Fibroblast of lung (primary cell): Measurements from ENCODE around the gene SLC1A7. TPM values are rescaled to one million over a fixed set of nuclear protein-coding genes. Genes with fewer than 3 reads are reported as not detected.

ENCODE experiments used
- DNase-seq, 2 donors: peaks; one replicate each; pipeline versions ENCODE4 v3.0.0 to v3.0.0-alpha.2; 2010; ENCODE audit warnings: low read depth in 2 of 2
- H2AFZ ChIP-seq: 2 replicates; pipeline ENCODE4 v1.5.1; 2012; ENCODE audit warnings: low read length, control low read depth, inconsistent platforms
- H3K27ac ChIP-seq: 2 replicates; pipeline ENCODE4 v1.5.1; 2011; ENCODE audit warnings: low read length, control low read depth; ENCODE audit not compliant: insufficient read depth
- H3K27me3 ChIP-seq: 2 replicates; pipeline ENCODE4 v1.5.1; 2011; ENCODE audit warnings: mild to moderate bottlenecking, low read length; ENCODE audit not compliant: control insufficient read depth, insufficient read depth
- H3K36me3 ChIP-seq: 2 replicates; pipeline ENCODE4 v1.5.1; 2011; ENCODE audit warnings: low read length; ENCODE audit not compliant: control insufficient read depth, insufficient read depth
- H3K4me1 ChIP-seq: 2 replicates; pipeline ENCODE4 v1.5.1; 2011; ENCODE audit warnings: low read length; ENCODE audit not compliant: control insufficient read depth, insufficient read depth; ENCODE audit errors: extremely low read depth
- H3K4me2 ChIP-seq: 2 replicates; pipeline ENCODE4 v1.5.1; 2011; ENCODE audit warnings: low read length, control low read depth; ENCODE audit not compliant: insufficient read depth; ENCODE audit errors: extremely low read depth
- H3K4me3 ChIP-seq, 4 experiments: fragments of 200-600 bp in 1 of 4; sonication (generic) in 1 of 4; replicated peaks in 1 of 4; 2 replicates each; pipeline ENCODE4 v1.5.1; 2011 to 2016; ENCODE audit warnings: low read length in 4 of 4, low read depth in 3 of 4, mild to moderate bottlenecking in 3 of 4, control low read depth in 2 of 4, inconsistent platforms in 1 of 4, mixed read lengths in 1 of 4; ENCODE audit not compliant: insufficient read depth in 1 of 4; ENCODE audit errors: control extremely low read depth in 1 of 4
- H3K79me2 ChIP-seq: 2 replicates; pipeline ENCODE4 v1.5.1; 2012; ENCODE audit warnings: mild to moderate bottlenecking, low read length, inconsistent platforms; ENCODE audit not compliant: control insufficient read depth, insufficient read depth
- H3K9ac ChIP-seq: 2 replicates; pipeline ENCODE4 v1.5.1; 2011; ENCODE audit warnings: mild to moderate bottlenecking, low read length, control low read depth; ENCODE audit not compliant: insufficient read depth
- H3K9me3 ChIP-seq: 2 replicates; pipeline ENCODE4 v1.5.1; 2012; ENCODE audit warnings: low read depth, low read length; ENCODE audit not compliant: control insufficient read depth, insufficient read depth
- H4K20me1 ChIP-seq: 2 replicates; pipeline ENCODE4 v1.5.1; 2011; ENCODE audit warnings: low read length; ENCODE audit not compliant: control insufficient read depth, insufficient read depth; ENCODE audit errors: extremely low read depth
- CTCF ChIP-seq, 2 donors: IDR thresholded peaks in 1 of 2; conservative IDR thresholded peaks in 1 of 2; 1 replicate in 1 of 2; 2 replicates in 1 of 2; pipeline ENCODE4 v1.5.1; 2011 to 2012; ENCODE audit warnings: low read length in 2 of 2, control low read depth in 1 of 2, inconsistent platforms in 1 of 2, low read depth in 1 of 2, mild to moderate bottlenecking in 1 of 2
- EZH2 ChIP-seq: IDR thresholded peaks from 2 replicates; pipeline ENCODE4 v1.5.1; 2012; ENCODE audit warnings: low read length, control low read depth, mild to moderate bottlenecking; ENCODE audit errors: missing control alignments
- polyA plus RNA-seq, 2 donors: library from polyadenylated mRNA; depleted of rRNA in 1 of 2; stranded (reverse) in 1 of 2; unstranded in 1 of 2; fragments of >200 nt; gene quantifications; 2 replicates each; pipeline ENCODE4 v1.2.1, GENCODE V29; 2011 to 2012; ENCODE audit warnings: missing spikeins in 1 of 2
- total RNA-seq: library from RNA; depleted of rRNA; stranded (reverse); fragments of >200 nt; gene quantifications from 2 replicates; pipeline ENCODE4 v1.2.1, GENCODE V29; 2014

SLC1A7 gene
- total and polyA plus RNA-seq, 2 donors (not counting 1 experiment from before 2014, with no cell fraction given), result 0.15 to 0.33 TPM

- H3K4me2 ChIP-seq, result no peak overlapping the region
- no peak overlapping the region for H3K9ac ChIP-seq
- peaks cover 22% of the 10 kb centered on the region for H3K4me1 ChIP-seq
- no peaks in the 10 kb centered on the region for H3K9me3 ChIP-seq
- H3K27me3 ChIP-seq, result no peaks in the 10 kb centered on the region
- no peak overlapping the region for H2AFZ ChIP-seq
- no peak for DNase-seq
- H4K20me1 ChIP-seq, result no peaks in the 10 kb centered on the region
- no peaks in the 10 kb centered on the region for H3K36me3 ChIP-seq
- no peaks in the 10 kb centered on the region for H3K79me2 ChIP-seq
- H3K27ac ChIP-seq, result peak overlapping the region; percentile 50
- TF ChIP-seq EZH2 (no peak), CTCF (conservative IDR thresholded peaks at IDR 0.05 in 1 of 2, IDR thresholded peaks at IDR 0.05 in 1 of 2; ENCODE audit: low read depth in 1 of 2, low read length in 2 of 2) (no peak)
- H3K4me3 ChIP-seq, result no peak overlapping the region
These were observed 35.3 kb downstream of the SLC1A7 start for GRCh38 chr1:53107090-53107489.

GRCh38 chr1:53104289-53104913 is 38.0 kb downstream of the SLC1A7 start:
- H4K20me1 ChIP-seq, result no peaks in the 10 kb centered on the region
- no peaks in the 10 kb centered on the region for H3K27me3 ChIP-seq
- no peaks in the 10 kb centered on the region for H3K79me2 ChIP-seq
- no peak overlapping the region for H3K4me2 ChIP-seq
- TF ChIP-seq EZH2, result no peak
- TF ChIP-seq CTCF (conservative IDR thresholded peaks at IDR 0.05 in 1 of 2, IDR thresholded peaks at IDR 0.05 in 1 of 2; ENCODE audit: low read depth in 1 of 2, low read length in 2 of 2), result no peak
- no peak for DNase-seq
- H2AFZ ChIP-seq, result no peak overlapping the region
- peaks cover 5% of the 10 kb centered on the region for H3K9me3 ChIP-seq
- H3K27ac ChIP-seq, result no peak overlapping the region
- no peak overlapping the region for H3K9ac ChIP-seq
- peaks cover 13% of the 10 kb centered on the region for H3K4me1 ChIP-seq
- H3K4me3 ChIP-seq, result no peak overlapping the region
- no peaks in the 10 kb centered on the region for H3K36me3 ChIP-seq

- Histone ChIP-seq H3K9ac (no peak overlapping the region), H3K4me1 (peaks cover 3% of the 10 kb centered on the region), H4K20me1 (no peaks in the 10 kb centered on the region), H3K27ac (no peak overlapping the region), H3K27me3 (no peaks in the 10 kb centered on the region), H3K4me3 (no peak overlapping the region), H3K79me2 (no peaks in the 10 kb centered on the region), H3K36me3 (no peaks in the 10 kb centered on the region), H3K4me2 (no peak overlapping the region), H3K9me3 (peaks cover 17% of the 10 kb centered on the region), H2AFZ (no peak overlapping the region)
- no peak for DNase-seq
- TF ChIP-seq EZH2, result no peak
- TF ChIP-seq CTCF (conservative IDR thresholded peaks at IDR 0.05 in 1 of 2, IDR thresholded peaks at IDR 0.05 in 1 of 2; ENCODE audit: low read depth in 1 of 2, low read length in 2 of 2), result no peak
These were observed 47.9 kb downstream of the SLC1A7 start for GRCh38 chr1:53094533-53094919.
